ENCODE data around the gene ZCCHC4. TPM values are rescaled to one million over a fixed set of nuclear protein-coding genes. Genes with fewer than 3 reads are reported as not detected.

Gene ZCCHC4
- total RNA-seq, 1 donor from 2014 or later, result 10.2 TPM

GRCh38 chr4:25367004-25367621, 54.5 kb downstream of the ZCCHC4 start:
- Histone ChIP-seq H3K36me3 (ENCODE audit: insufficient read depth, low read length) (no peaks in the 10 kb centered on the region), H3K9ac (ENCODE audit: low read length) (no peak overlapping the region), H3K4me3 (ENCODE audit: insufficient read depth, low read depth, low read length) (no peak overlapping the region), H3K4me2 (ENCODE audit: low read length) (no peak overlapping the region), H3K4me1 (ENCODE audit: insufficient read depth, low read length) (no peaks in the 10 kb centered on the region), H3K79me2 (ENCODE audit: insufficient read depth, low read length) (no peaks in the 10 kb centered on the region), H3K9me3 (ENCODE audit: insufficient read depth, low read depth, low read length) (no peaks in the 10 kb centered on the region), H2AFZ (ENCODE audit: low read depth, low read length) (no peak overlapping the region), H3K27me3 (ENCODE audit: insufficient read depth, low read length) (no peaks in the 10 kb centered on the region), H4K20me1 (ENCODE audit: insufficient read depth, low read length) (no peaks in the 10 kb centered on the region), H3K27ac (ENCODE audit: low read depth, low read length) (no peak overlapping the region)
- Mint-ChIP-seq H3K36me3 (ENCODE audit: low read depth, unreplicated experiment) (no peaks in the 10 kb centered on the region), H3K27ac (ENCODE audit: unreplicated experiment) (no peak overlapping the region), H3K9me3 (ENCODE audit: unreplicated experiment) (no peaks in the 10 kb centered on the region), H3K4me3 (ENCODE audit: unreplicated experiment) (no peak overlapping the region), H3K27me3 (ENCODE audit: low read depth, unreplicated experiment) (no peaks in the 10 kb centered on the region), H3K4me1 (ENCODE audit: low read depth, unreplicated experiment) (peaks cover 2% of the 10 kb centered on the region)
- FAIRE-seq, result no peak
- DNase-seq (ENCODE audit: low read depth), result peak; percentile 16
- TF ChIP-seq, protein P1, sequence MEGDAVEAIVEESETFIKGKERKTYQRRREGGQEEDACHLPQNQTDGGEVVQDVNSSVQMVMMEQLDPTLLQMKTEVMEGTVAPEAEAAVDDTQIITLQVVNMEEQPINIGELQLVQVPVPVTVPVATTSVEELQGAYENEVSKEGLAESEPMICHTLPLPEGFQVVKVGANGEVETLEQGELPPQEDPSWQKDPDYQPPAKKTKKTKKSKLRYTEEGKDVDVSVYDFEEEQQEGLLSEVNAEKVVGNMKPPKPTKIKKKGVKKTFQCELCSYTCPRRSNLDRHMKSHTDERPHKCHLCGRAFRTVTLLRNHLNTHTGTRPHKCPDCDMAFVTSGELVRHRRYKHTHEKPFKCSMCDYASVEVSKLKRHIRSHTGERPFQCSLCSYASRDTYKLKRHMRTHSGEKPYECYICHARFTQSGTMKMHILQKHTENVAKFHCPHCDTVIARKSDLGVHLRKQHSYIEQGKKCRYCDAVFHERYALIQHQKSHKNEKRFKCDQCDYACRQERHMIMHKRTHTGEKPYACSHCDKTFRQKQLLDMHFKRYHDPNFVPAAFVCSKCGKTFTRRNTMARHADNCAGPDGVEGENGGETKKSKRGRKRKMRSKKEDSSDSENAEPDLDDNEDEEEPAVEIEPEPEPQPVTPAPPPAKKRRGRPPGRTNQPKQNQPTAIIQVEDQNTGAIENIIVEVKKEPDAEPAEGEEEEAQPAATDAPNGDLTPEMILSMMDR (IDR thresholded peaks at IDR 0.05; ENCODE audit: insufficient read depth, low read depth, low read length), result peak; percentile 45
- no peak for TF ChIP-seq EZH2 (IDR thresholded peaks at IDR 0.05; ENCODE audit: insufficient read depth, low read length)

DNA sequence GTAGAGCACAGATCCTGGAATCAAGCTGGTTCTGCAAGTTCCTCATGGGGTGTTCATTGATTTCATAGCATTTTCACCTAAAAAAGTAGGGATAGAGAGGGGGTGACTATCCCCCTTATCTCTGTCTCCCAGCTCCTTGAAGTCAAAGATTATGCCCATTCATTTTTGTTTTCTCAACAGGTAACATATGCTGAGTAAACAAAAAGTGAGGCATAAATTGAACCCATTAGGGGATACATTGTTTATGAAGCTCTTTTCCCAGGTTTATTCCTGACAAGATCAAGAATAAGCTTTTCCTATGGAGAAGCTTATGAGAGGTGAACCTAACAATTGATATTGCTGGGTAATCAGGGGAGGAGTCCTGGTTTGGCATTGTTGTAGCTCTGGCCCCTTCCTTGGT, 55.3 kb downstream of the ZCCHC4 start:
- H3K36me3 ChIP-seq (ENCODE audit: insufficient read depth, low read length), result no peaks in the 10 kb centered on the region
- no peaks in the 10 kb centered on the region for H3K36me3 Mint-ChIP-seq (ENCODE audit: low read depth, unreplicated experiment)
- no peak overlapping the region for H2AFZ ChIP-seq (ENCODE audit: low read depth, low read length)
- H3K27me3 ChIP-seq (ENCODE audit: insufficient read depth, low read length), result no peaks in the 10 kb centered on the region
- no peak overlapping the region for H3K27ac ChIP-seq (ENCODE audit: low read depth, low read length)
- no peaks in the 10 kb centered on the region for H3K9me3 Mint-ChIP-seq (ENCODE audit: unreplicated experiment)
- peaks cover 2% of the 10 kb centered on the region for H3K4me1 Mint-ChIP-seq (ENCODE audit: low read depth, unreplicated experiment)
- no peaks in the 10 kb centered on the region for H3K27me3 Mint-ChIP-seq (ENCODE audit: low read depth, unreplicated experiment)
- no peaks in the 10 kb centered on the region for H3K4me1 ChIP-seq (ENCODE audit: insufficient read depth, low read length)
- H3K4me3 ChIP-seq (ENCODE audit: insufficient read depth, low read depth, low read length), result no peak overlapping the region
- H4K20me1 ChIP-seq (ENCODE audit: insufficient read depth, low read length), result no peaks in the 10 kb centered on the region
- H3K4me2 ChIP-seq (ENCODE audit: low read length), result no peak overlapping the region
- H3K27ac Mint-ChIP-seq (ENCODE audit: unreplicated experiment), result no peak overlapping the region
- H3K4me3 Mint-ChIP-seq (ENCODE audit: unreplicated experiment), result no peak overlapping the region
- no peaks in the 10 kb centered on the region for H3K79me2 ChIP-seq (ENCODE audit: insufficient read depth, low read length)
- DNase-seq (ENCODE audit: low read depth) (no peak), FAIRE-seq (no peak)
- no peaks in the 10 kb centered on the region for H3K9me3 ChIP-seq (ENCODE audit: insufficient read depth, low read depth, low read length)
- TF ChIP-seq EZH2 (IDR thresholded peaks at IDR 0.05; ENCODE audit: insufficient read depth, low read length), result no peak
- TF ChIP-seq, protein P1 (IDR thresholded peaks at IDR 0.05; ENCODE audit: insufficient read depth, low read depth, low read length), result no peak
- no peak overlapping the region for H3K9ac ChIP-seq (ENCODE audit: low read length)

DNA sequence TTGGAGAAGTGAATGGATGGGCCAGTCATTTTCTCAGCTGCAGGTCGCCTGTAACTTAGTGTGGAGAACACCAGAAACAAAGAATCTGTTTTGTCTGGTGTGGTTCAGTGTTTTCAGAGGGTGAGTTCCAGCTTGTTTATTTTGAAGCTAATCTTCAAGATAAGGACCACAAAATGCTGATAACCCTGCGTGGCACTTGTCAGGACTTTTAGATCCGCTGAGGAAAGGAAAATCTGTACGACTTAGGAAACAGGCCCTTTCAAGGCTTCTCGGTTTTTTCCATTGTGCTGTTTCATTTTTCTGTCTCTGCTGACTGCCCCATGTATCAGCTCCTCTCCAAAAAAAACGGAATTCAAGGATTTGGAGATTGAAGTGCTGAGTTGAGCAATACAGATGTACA, 55.7 kb downstream of the ZCCHC4 start:
- H3K27ac ChIP-seq (ENCODE audit: low read depth, low read length), result no peak overlapping the region
- no peak overlapping the region for H3K9ac ChIP-seq (ENCODE audit: low read length)

More for the DNA sequence above, 55.7 kb downstream of the ZCCHC4 start:
- H3K4me1 ChIP-seq (ENCODE audit: insufficient read depth, low read length), result no peaks in the 10 kb centered on the region
- H4K20me1 ChIP-seq (ENCODE audit: insufficient read depth, low read length), result no peaks in the 10 kb centered on the region
- no peak overlapping the region for H3K4me3 ChIP-seq (ENCODE audit: insufficient read depth, low read depth, low read length)
- H3K9me3 ChIP-seq (ENCODE audit: insufficient read depth, low read depth, low read length), result no peaks in the 10 kb centered on the region
- Mint-ChIP-seq H3K36me3 (ENCODE audit: low read depth, unreplicated experiment) (no peaks in the 10 kb centered on the region), H3K9me3 (ENCODE audit: unreplicated experiment) (no peaks in the 10 kb centered on the region), H3K4me1 (ENCODE audit: low read depth, unreplicated experiment) (peaks cover 2% of the 10 kb centered on the region), H3K27ac (ENCODE audit: unreplicated experiment) (no peak overlapping the region), H3K4me3 (ENCODE audit: unreplicated experiment) (no peak overlapping the region), H3K27me3 (ENCODE audit: low read depth, unreplicated experiment) (no peaks in the 10 kb centered on the region)
- no peak for FAIRE-seq
- no peaks in the 10 kb centered on the region for H3K36me3 ChIP-seq (ENCODE audit: insufficient read depth, low read length)
- H3K79me2 ChIP-seq (ENCODE audit: insufficient read depth, low read length), result no peaks in the 10 kb centered on the region
- no peak for TF ChIP-seq EZH2 (IDR thresholded peaks at IDR 0.05; ENCODE audit: insufficient read depth, low read length)
- TF ChIP-seq, protein P1 (IDR thresholded peaks at IDR 0.05; ENCODE audit: insufficient read depth, low read depth, low read length), result no peak
- no peak overlapping the region for H2AFZ ChIP-seq (ENCODE audit: low read depth, low read length)
- no peaks in the 10 kb centered on the region for H3K27me3 ChIP-seq (ENCODE audit: insufficient read depth, low read length)
- H3K4me2 ChIP-seq (ENCODE audit: low read length), result no peak overlapping the region
- DNase-seq (ENCODE audit: low read depth), result no peak

All from astrocyte (in vitro differentiated cells and primary cell).